ENCODE data around the gene FAM204A.

Gene FAM204A

GRCh38 chr10:118310822-118311221 lies 31.3 kb downstream of the FAM204A start:
- FAIRE-seq (no peak), DNase-seq (ENCODE audit: insufficient read length, low spot score) (no peak)
- TF ChIP-seq POLR2A (IDR thresholded peaks at IDR 0.05; ENCODE audit: low read depth, low read length): no peak

DNA sequence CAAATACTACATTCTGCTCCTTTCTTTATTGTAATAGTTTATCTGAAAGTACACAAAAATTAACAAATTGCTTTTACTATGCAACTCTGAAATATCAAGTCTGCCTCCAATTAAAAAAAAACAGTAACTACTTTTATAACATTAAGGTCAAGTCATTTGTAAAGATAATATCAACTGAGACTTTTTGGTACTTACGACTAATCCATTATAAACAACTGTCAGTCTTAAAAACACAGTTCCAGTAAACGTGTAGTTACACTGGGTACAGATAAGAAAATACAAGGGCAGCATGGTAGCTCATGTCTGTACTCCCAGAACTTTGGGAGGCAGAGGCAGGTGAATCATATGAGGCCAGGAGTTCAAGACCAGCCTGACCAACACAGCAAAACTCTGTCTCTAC lies 32.2 kb downstream of the FAM204A start:
- FAIRE-seq: no peak
- no peak for DNase-seq (ENCODE audit: insufficient read length, low spot score)
- no peak for TF ChIP-seq POLR2A (IDR thresholded peaks at IDR 0.05; ENCODE audit: low read depth, low read length)

GRCh38 chr10:118308664-118309063 lies 33.5 kb downstream of the FAM204A start:
- no peak for DNase-seq (ENCODE audit: insufficient read length, low spot score)
- TF ChIP-seq POLR2A (IDR thresholded peaks at IDR 0.05; ENCODE audit: low read depth, low read length): no peak
- no peak for FAIRE-seq

GRCh38 chr10:118307859-118308258 lies 34.3 kb downstream of the FAM204A start:
- DNase-seq (ENCODE audit: insufficient read length, low spot score) (no peak), FAIRE-seq (no peak)
- no peak for TF ChIP-seq POLR2A (IDR thresholded peaks at IDR 0.05; ENCODE audit: low read depth, low read length)

DNA sequence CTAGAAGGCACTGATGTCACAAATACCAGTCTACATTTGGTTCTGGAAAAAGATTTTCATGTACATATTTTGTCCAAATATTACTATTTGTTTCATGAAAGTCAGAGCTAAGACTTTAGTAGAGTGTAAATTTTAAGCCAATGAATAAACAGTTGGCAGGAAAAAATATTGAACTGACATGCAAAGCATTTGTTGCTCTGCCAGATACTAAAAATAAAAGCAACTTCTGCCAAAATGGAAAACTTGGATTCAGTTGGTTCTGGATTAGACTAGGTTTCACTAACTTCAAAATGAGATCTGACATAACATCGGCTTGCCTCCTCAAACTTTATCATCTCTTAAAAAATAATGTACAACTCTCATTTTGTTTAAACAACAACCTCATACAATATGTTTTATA lies 34.9 kb downstream of the FAM204A start:
- no peak for DNase-seq (ENCODE audit: insufficient read length, low spot score)
- FAIRE-seq: no peak
- no peak for TF ChIP-seq POLR2A (IDR thresholded peaks at IDR 0.05; ENCODE audit: low read depth, low read length)

DNA sequence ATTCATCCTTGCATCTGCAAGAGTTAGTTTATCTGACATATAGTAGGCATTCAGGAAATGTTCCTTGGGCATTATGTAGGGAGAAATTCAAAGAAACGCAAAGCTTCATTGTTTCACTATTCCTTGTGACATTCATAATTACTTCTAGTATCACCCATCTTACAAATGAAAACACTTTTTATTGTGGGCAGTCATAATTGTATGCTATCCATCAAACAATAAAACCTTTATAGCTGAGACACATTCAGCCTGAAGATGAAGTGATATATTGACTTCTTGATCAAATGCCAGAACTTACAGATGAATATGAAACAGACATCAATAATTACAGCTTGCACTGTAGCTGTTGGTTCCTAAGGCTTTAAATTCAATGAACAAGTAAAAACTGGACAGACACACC lies 36.4 kb downstream of the FAM204A start:
- FAIRE-seq: no peak
- DNase-seq (ENCODE audit: insufficient read length, low spot score): no peak

GRCh38 chr10:118304521-118304920 lies 37.6 kb downstream of the FAM204A start:
- no peak for DNase-seq (ENCODE audit: insufficient read length, low spot score)
- no peak for FAIRE-seq
- no peak for TF ChIP-seq POLR2A (IDR thresholded peaks at IDR 0.05; ENCODE audit: low read depth, low read length)

More for the DNA sequence above, 36.4 kb downstream of the FAM204A start:
- no peak for TF ChIP-seq POLR2A (IDR thresholded peaks at IDR 0.05; ENCODE audit: low read depth, low read length)

GRCh38 chr10:118301211-118301610 lies 40.9 kb downstream of the FAM204A start:
- DNase-seq (ENCODE audit: insufficient read length, low spot score) (no peak), FAIRE-seq (no peak)
- TF ChIP-seq POLR2A (IDR thresholded peaks at IDR 0.05; ENCODE audit: low read depth, low read length): no peak

- DNase-seq (ENCODE audit: insufficient read length, low spot score) (no peak), FAIRE-seq (no peak)
Measured at GRCh38 chr10:118300320-118300719, 41.8 kb downstream of the FAM204A start.

GRCh38 chr10:118298787-118299186 lies 43.3 kb downstream of the FAM204A start:
- DNase-seq (ENCODE audit: insufficient read length, low spot score): no peak
- no peak for FAIRE-seq
- TF ChIP-seq POLR2A (IDR thresholded peaks at IDR 0.05; ENCODE audit: low read depth, low read length): no peak

More at GRCh38 chr10:118300320-118300719, 41.8 kb downstream of the FAM204A start:
- no peak for TF ChIP-seq POLR2A (IDR thresholded peaks at IDR 0.05; ENCODE audit: low read depth, low read length)

DNA sequence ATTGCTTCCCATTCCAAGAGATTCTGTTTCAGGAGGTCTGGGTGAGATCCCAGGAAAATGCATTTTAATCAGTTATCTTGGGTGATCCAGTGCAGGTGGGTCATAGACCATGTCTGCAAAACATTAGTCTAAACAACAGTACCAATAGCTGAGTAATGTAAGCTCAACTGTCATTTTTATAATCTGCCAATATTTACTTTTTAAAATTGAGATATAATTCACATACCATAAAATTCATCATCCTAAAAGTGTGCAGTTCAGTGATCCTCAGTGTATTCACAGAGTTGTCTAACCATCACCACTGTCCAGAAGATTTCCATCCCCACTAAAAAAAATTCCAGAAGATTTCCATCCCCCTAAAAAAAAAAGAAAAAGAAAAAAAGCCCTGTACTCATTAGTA lies 51.0 kb downstream of the FAM204A start:
- no peak for FAIRE-seq

GRCh38 chr10:118290471-118290995 lies 51.6 kb downstream of the FAM204A start:
- DNase-seq (ENCODE audit: insufficient read length, low spot score) (no peak), FAIRE-seq (no peak)
- no peak for TF ChIP-seq POLR2A (IDR thresholded peaks at IDR 0.05; ENCODE audit: low read depth, low read length)

More for the DNA sequence above, 51.0 kb downstream of the FAM204A start:
- no peak for DNase-seq (ENCODE audit: insufficient read length, low spot score)
- TF ChIP-seq POLR2A (IDR thresholded peaks at IDR 0.05; ENCODE audit: low read depth, low read length): no peak

GRCh38 chr10:118287076-118287806 lies 54.9 kb downstream of the FAM204A start:
- FAIRE-seq (no peak), DNase-seq (ENCODE audit: insufficient read length, low spot score) (no peak)
- TF ChIP-seq POLR2A (IDR thresholded peaks at IDR 0.05; ENCODE audit: low read depth, low read length): no peak

- TF ChIP-seq POLR2A (IDR thresholded peaks at IDR 0.05; ENCODE audit: low read depth, low read length): no peak
- no peak for DNase-seq (ENCODE audit: insufficient read length, low spot score)
- FAIRE-seq: no peak
Measured at GRCh38 chr10:118286051-118286838, 55.9 kb downstream of the FAM204A start.

Measured in H54 (cell line).